ENCODE data around the gene CAPN8.

The CAPN8 gene

GRCh38 chr1:223702735-223703667 is 37.5 kb upstream of the CAPN8 start:
- in situ Hi-C loops (cut with MboI; ENCODE audit: low sequenced_read_pairs) = no loop called here

GRCh38 chr1:223700942-223701637 is 35.6 kb upstream of the CAPN8 start:
- in situ Hi-C loops (cut with MboI; ENCODE audit: low sequenced_read_pairs) = no loop called here

- in situ Hi-C loops (cut with MboI; ENCODE audit: low sequenced_read_pairs) = no loop called here
Measured at GRCh38 chr1:223700388-223700918, 35.0 kb upstream of the CAPN8 start.

GRCh38 chr1:223695941-223696340 is 30.4 kb upstream of the CAPN8 start:
- in situ Hi-C loops (cut with MboI; ENCODE audit: low sequenced_read_pairs) = no loop called here

- in situ Hi-C loops (cut with MboI; ENCODE audit: low sequenced_read_pairs) = no loop called here
Measured at GRCh38 chr1:223695014-223695548, 29.6 kb upstream of the CAPN8 start.

GRCh38 chr1:223691121-223691520 is 25.6 kb upstream of the CAPN8 start:
- in situ Hi-C loops (cut with MboI; ENCODE audit: low sequenced_read_pairs) = no loop called here

GRCh38 chr1:223684488-223684792 is 18.9 kb upstream of the CAPN8 start:
- in situ Hi-C loops (cut with MboI; ENCODE audit: low sequenced_read_pairs) = no loop called here

- in situ Hi-C loops (cut with MboI; ENCODE audit: low sequenced_read_pairs) = no loop called here
Measured at GRCh38 chr1:223683586-223684487, 18.3 kb upstream of the CAPN8 start.

GRCh38 chr1:223682502-223682901 is 17.0 kb upstream of the CAPN8 start:
- in situ Hi-C loops (cut with MboI; ENCODE audit: low sequenced_read_pairs) = no loop called here

- in situ Hi-C loops (cut with MboI; ENCODE audit: low sequenced_read_pairs) = no loop called here
Measured at GRCh38 chr1:223680188-223680587, 14.7 kb upstream of the CAPN8 start.

GRCh38 chr1:223678841-223679240 is 13.3 kb upstream of the CAPN8 start:
- in situ Hi-C loops (cut with MboI; ENCODE audit: low sequenced_read_pairs) = no loop called here

- in situ Hi-C loops (cut with MboI; ENCODE audit: low sequenced_read_pairs) = no loop called here
Measured at GRCh38 chr1:223674119-223674890, 8.8 kb upstream of the CAPN8 start.

GRCh38 chr1:223670458-223671159 is 5.1 kb upstream of the CAPN8 start:
- in situ Hi-C loops (cut with MboI; ENCODE audit: low sequenced_read_pairs) = no loop called here

GRCh38 chr1:223669003-223669795 is 3.7 kb upstream of the CAPN8 start:
- in situ Hi-C loops (cut with MboI; ENCODE audit: low sequenced_read_pairs) = no loop called here

GRCh38 chr1:223667484-223668182 is 2.1 kb upstream of the CAPN8 start:
- in situ Hi-C loops (cut with MboI; ENCODE audit: low sequenced_read_pairs) = no loop called here

- in situ Hi-C loops (cut with MboI; ENCODE audit: low sequenced_read_pairs) = no loop called here
Measured at GRCh38 chr1:223664106-223664505, 1.4 kb downstream of the CAPN8 start.

- in situ Hi-C loops (cut with MboI; ENCODE audit: low sequenced_read_pairs) = no loop called here
Measured at GRCh38 chr1:223662943-223663342, 2.6 kb downstream of the CAPN8 start.

GRCh38 chr1:223659711-223660110 is 5.8 kb downstream of the CAPN8 start:
- in situ Hi-C loops (cut with MboI; ENCODE audit: low sequenced_read_pairs) = no loop called here
